Measurements from ENCODE around the gene THSD4.
"Not testable (repeated sequence)": the region's sequence is repeated elsewhere in the genome, so short reads cannot be mapped to it uniquely, and the experiment has no call there.

Gene THSD4

GRCh38 chr15:71261418-71261817 is 146.1 kb downstream of the THSD4 start:
- DNase-seq (ENCODE audit: low spot score), result no peak

DNA sequence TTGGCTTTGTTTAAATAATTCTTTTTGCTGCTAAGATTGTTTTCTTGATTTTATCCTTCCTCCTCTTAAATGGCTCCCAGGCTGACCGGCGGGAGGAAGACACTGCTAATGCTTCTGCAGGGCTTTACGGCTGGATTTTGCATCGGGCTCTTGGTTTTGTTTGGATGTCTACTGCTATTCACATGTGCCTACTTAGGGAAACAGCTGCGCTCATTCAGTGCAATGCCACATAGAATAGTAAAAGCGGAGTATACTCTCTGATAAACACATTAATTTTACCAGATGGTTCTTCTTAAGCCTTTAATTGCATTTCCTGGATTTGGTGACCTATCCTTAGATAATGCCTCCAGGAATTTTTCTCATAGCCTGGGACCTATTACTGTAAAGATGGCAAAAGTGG is 146.6 kb downstream of the THSD4 start:
- no peak for DNase-seq (ENCODE audit: low spot score)

DNA sequence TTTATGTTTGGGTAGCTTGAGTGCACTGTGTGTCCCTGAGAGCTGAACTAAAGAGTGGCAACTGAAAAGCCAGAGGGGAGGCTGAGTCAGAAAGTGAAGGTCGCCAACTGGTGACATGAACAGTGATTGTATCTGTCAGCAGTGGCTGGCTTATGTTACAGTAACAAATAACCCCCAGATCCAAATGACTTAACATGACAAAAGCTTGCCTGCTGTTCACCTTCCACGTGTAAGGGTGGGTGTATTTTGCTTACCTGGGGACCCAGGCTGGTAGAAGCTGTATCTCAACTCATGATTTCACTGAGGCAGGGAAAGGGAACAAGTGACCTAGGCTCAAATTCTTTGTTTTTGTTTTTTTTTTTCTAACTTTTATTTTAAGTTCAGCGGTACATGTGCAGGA is 147.3 kb downstream of the THSD4 start:
- DNase-seq (ENCODE audit: low spot score), result no peak

- DNase-seq (ENCODE audit: low spot score), result not testable (repeated sequence)
Measured at GRCh38 chr15:71265606-71266005, 150.3 kb downstream of the THSD4 start.

DNA sequence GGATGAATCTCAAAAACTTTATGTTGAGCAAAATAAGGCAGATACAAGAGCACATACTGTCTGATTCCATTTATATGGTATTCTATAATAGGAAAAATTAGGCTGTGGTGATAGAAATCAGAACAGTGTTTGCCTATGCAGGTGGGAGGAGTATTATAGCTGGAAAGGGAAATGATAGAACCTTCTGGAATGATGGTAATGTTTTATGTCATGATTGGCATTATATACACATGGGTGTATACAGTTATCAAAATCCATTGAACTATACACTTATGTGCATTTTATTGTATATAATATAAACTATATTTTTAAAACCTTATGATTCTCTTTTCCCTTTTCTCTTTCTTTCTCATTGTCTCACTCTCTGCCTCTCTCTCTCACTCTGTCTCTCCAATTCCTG is 156.1 kb downstream of the THSD4 start:
- DNase-seq (ENCODE audit: low spot score), result no peak

GRCh38 chr15:71272932-71273331 is 157.7 kb downstream of the THSD4 start:
- no peak for DNase-seq (ENCODE audit: low spot score)

DNA sequence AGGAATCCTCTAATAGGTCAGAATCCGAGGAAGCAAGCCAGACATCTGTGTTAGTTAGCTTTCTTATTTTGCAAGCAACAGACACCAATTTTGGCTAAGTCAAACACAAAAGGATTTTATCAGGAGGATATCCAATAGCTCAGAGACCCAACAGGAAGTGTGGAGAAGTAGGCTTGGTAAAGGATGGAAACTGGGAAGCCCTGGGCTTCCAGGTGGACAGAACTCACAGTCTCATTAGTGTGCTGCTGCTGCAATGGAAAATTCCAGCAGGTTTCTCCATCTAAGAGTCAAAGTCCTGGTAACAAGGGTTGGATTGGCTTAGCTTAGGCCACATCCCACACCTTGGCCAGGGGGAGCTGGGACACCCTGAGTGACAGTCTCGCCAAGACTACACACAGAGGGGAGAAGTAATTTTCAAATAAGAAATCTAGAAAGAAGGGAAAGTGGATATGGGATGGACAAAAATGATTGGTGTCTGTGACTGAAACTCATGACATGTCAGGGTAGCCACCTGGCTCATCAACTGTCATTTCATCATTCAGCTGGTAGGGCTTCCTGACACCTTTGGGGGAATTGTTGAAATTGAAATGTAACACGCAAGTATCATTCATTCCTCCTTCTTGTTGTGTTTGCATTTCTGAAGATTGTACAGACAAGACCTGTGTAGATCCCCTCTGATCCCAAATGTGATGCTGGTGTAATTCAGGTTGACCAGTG is 158.6 kb downstream of the THSD4 start:
- no peak for DNase-seq (ENCODE audit: low spot score)

GRCh38 chr15:71274448-71274798 is 159.2 kb downstream of the THSD4 start:
- DNase-seq (ENCODE audit: low spot score), result no peak

GRCh38 chr15:71275098-71275497 is 159.8 kb downstream of the THSD4 start:
- no peak for DNase-seq (ENCODE audit: low spot score)

GRCh38 chr15:71275566-71276335 is 160.5 kb downstream of the THSD4 start:
- DNase-seq (ENCODE audit: low spot score), result no peak

- DNase-seq (ENCODE audit: low spot score), result no peak
Measured at GRCh38 chr15:71276336-71276665, 161.0 kb downstream of the THSD4 start.

DNA sequence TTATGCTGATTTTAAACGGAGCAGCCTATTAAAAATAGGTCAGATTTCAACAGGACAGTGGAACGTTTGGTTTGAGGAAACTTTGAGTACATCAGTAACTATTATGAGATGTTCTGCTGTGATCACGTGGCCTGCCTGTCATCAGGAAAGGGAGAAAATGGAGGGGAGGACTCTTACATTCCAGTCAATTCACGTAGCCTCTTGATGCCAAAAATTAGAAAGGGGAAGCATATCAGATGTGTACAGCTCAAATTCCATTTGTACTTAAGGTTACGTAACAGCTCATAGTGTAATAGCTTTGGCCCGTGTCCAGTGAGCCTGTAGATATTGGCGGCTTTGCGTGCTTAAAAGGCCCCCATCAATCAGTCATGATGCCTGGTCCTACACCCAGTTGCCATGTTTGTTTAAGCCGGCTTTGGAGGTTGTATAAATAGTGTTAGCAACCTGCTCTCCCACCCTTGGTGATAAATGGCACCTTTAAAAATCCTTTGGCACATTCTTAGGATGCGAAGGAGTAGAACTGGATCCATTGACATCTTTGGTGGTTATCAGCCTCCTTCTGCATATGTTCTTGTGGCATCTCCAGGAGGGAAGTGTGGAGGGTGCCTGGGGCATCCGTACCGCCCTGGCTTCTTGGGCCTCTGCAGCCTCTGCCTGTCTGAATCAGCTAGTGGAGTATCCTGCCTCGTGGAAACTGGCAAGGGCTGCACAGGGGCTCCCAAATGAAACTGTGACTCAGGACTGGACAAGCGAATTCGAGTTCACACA is 163.9 kb downstream of the THSD4 start:
- no peak for DNase-seq (ENCODE audit: low spot score)

GRCh38 chr15:71279757-71280141 is 164.5 kb downstream of the THSD4 start:
- no peak for DNase-seq (ENCODE audit: low spot score)

DNA sequence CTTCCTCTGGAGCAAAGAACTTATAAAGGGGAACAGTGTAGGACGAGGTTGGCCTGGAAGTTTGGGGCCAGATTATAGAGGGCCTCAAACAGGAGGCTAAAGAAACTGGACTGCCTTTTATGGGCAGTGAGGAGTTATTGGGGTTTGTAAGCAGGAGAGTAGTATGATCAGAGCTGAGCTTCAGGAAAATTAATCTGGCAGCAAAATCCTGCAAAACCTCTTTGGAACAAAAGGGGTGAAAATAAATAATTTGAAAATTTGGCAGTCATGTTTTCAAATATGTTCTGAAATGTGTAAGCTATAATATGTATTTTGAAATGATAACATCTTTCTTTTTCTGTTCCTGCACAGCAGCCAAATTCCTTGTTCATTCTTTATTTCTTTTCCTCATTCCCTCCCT is 164.9 kb downstream of the THSD4 start:
- no peak for DNase-seq (ENCODE audit: low spot score)

- no peak for DNase-seq (ENCODE audit: low spot score)
Measured at GRCh38 chr15:71281256-71281655, 166.0 kb downstream of the THSD4 start.

GRCh38 chr15:71282076-71282475 is 166.8 kb downstream of the THSD4 start:
- no peak for DNase-seq (ENCODE audit: low spot score)

- DNase-seq (ENCODE audit: low spot score), result no peak
Measured at GRCh38 chr15:71288348-71288955, 173.2 kb downstream of the THSD4 start.

DNA sequence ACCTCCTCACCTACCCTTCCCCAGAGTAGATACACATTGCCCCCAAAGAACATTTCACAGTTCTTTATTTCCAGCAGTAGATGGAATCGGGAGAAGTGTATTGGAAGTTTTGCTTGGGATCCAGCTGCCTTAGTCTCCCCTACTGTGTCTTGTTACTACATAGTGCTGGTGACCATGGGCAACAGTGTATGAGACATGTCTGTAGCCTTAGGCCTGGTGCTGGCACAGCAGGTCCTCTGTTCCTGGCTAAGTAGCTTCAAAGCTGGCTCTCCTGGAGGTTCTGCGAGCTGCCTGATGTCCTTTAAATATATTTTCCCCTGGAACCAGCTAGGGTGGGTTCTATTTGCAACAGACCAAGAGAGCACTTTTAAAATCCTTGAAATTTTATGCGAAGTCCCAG is 174.7 kb downstream of the THSD4 start:
- no peak for DNase-seq (ENCODE audit: low spot score)

DNA sequence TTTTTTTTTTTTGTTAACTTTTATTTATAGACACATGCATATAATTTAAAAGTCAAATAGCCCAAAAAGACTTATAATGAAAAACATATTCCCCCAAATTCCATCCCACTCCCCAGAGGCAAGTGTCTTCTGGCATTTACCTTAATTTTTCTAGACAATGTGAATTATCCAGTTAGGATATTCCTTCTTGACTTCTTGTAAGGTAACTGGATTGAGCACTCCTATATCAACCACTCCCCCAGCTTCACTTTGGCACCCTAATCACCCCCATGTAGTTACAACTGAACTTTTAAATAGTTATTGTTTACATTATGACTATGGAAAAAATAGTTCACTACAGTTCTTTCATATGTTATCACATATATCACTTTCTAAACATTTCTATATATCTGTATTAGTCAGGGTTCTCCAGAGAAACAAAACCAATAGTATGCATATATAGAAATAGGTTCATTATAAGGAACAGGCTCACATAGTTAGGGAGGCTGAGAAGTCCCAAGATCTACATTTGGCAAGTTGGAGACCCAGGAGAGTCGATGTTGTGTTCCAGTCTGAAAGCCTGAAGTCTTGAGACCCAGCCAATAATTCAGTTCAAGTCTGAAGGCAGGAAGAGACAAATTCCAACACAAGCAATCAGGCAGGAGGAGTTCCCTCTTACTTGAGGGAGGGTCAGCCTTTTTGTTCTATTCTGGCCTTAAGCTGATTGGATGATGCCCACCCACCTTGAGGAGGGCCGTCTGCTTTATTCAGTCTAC is 175.8 kb downstream of the THSD4 start:
- DNase-seq (ENCODE audit: low spot score), result no peak

DNA sequence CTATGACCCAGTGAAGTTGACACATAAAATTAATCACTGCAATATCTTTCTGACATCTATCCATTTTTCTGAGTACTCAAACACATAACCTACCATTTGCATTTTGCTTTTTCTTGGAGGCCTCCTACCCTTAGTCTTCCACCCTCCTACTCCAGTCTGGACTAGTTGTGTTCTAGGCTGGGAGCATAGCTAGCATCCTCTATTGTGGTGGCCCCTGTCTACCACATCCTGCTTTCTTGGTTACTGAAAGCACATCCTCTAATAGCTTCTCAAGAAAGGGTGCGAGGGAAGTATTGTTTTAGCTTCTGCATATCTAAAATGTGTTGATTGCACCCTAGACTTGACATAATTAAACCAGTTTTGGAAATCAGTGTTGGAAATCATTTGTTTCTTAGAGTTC is 176.5 kb downstream of the THSD4 start:
- no peak for DNase-seq (ENCODE audit: low spot score)

DNA sequence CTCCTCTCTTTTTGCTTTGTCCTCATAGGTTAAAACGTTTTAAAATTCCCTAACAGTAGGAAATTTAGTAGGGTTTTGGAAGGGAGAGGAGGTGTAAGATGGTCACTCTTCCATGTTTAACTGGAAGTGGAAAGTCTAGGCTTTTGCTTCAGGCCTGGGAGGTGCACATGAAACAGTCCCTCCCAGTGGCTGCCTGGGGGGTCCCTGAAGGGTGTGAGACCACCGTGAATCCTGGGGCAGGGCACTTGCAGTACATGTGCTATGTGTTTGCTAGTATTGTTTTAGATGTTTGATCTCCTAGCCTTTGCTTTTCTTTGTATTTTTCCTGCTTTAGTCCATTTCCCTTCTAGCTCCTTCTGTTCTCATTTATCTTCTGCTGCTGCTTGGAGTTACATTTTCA is 178.5 kb downstream of the THSD4 start:
- DNase-seq (ENCODE audit: low spot score), result no peak
